ENCODE results near the gene CDADC1.

Gene CDADC1

GRCh38 chr13:49220036-49220855 is 27.5 kb upstream of the CDADC1 start, which contains the start of gene MLNR:
Gene MLNR, plus strand, starts transcription at chr13:49220338. Its CDS starts 0 bp downstream, at chr13:49220338.
- TF ChIP-seq, protein P1, sequence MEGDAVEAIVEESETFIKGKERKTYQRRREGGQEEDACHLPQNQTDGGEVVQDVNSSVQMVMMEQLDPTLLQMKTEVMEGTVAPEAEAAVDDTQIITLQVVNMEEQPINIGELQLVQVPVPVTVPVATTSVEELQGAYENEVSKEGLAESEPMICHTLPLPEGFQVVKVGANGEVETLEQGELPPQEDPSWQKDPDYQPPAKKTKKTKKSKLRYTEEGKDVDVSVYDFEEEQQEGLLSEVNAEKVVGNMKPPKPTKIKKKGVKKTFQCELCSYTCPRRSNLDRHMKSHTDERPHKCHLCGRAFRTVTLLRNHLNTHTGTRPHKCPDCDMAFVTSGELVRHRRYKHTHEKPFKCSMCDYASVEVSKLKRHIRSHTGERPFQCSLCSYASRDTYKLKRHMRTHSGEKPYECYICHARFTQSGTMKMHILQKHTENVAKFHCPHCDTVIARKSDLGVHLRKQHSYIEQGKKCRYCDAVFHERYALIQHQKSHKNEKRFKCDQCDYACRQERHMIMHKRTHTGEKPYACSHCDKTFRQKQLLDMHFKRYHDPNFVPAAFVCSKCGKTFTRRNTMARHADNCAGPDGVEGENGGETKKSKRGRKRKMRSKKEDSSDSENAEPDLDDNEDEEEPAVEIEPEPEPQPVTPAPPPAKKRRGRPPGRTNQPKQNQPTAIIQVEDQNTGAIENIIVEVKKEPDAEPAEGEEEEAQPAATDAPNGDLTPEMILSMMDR (IDR thresholded peaks at IDR 0.05; ENCODE audit: low read depth, low read length): no peak
- H3K4me3 ChIP-seq (ENCODE audit: low read depth, low read length): peak within 1 kb of the TSS; percentile 17; the same call in 1 of the 2 replicates

DNA sequence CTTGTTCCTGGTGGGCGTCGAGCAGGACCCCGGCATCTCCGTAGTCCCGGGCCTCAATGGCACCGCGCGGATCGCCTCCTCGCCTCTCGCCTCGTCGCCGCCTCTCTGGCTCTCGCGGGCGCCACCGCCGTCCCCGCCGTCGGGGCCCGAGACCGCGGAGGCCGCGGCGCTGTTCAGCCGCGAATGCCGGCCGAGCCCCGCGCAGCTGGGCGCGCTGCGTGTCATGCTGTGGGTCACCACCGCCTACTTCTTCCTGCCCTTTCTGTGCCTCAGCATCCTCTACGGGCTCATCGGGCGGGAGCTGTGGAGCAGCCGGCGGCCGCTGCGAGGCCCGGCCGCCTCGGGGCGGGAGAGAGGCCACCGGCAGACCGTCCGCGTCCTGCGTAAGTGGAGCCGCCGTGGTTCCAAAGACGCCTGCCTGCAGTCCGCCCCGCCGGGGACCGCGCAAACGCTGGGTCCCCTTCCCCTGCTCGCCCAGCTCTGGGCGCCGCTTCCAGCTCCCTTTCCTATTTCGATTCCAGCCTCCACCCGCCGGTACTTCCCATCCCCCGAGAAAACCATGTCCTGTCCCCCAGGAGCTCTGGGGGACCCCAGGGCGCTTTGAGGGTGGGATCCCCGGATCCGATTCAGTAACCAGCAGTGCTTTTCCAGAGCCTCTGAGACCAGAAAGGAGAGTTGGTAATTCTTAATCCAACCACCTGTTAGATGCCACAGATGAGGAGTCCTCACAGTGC is 26.7 kb upstream of the CDADC1 start:
- peak overlapping the region; percentile 17; the same call in 1 of the 2 replicates for H3K4me3 ChIP-seq (ENCODE audit: low read depth, low read length)
- TF ChIP-seq, protein P1 (IDR thresholded peaks at IDR 0.05; ENCODE audit: low read depth, low read length): no peak

DNA sequence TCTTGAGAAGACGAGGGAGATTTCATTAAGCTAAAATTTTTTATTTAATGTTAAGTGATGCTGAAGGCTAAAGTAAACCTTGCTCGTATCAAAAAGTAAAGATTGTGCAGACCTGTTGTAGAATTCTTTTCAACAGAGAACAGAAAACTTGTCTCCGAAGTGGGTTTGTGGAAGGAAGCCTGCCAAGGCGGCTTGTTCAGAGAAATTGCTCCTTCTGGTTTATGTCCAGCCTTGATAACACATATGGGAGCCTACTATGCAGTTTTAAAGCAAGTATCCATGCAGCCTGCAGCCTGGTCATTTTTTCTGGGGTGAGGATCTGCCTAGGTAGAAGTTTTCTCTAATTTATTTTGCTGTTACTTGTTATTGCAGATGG is 26.1 kb upstream of the CDADC1 start:
- H3K4me3 ChIP-seq (ENCODE audit: low read depth, low read length): no peak overlapping the region
- TF ChIP-seq, protein P1 (IDR thresholded peaks at IDR 0.05; ENCODE audit: low read depth, low read length): no peak

GRCh38 chr13:49225223-49226042 is 22.3 kb upstream of the CDADC1 start:
- no peak overlapping the region for H3K4me3 ChIP-seq (ENCODE audit: low read depth, low read length)
- TF ChIP-seq, protein P1 (IDR thresholded peaks at IDR 0.05; ENCODE audit: low read depth, low read length): no peak

- H3K4me3 ChIP-seq (ENCODE audit: low read depth, low read length): no peak overlapping the region
- TF ChIP-seq, protein P1 (IDR thresholded peaks at IDR 0.05; ENCODE audit: low read depth, low read length): no peak
Measured at GRCh38 chr13:49226613-49227012, 21.1 kb upstream of the CDADC1 start.

GRCh38 chr13:49234741-49235140 is 13.0 kb upstream of the CDADC1 start:
- H3K4me3 ChIP-seq (ENCODE audit: low read depth, low read length): no peak overlapping the region
- TF ChIP-seq, protein P1 (IDR thresholded peaks at IDR 0.05; ENCODE audit: low read depth, low read length): no peak

Measured in WI38 (cell line).